ENCODE results near the gene TPCN1.

TPCN1 gene

GRCh38 chr12:113241191-113242025, 20.1 kb downstream of the TPCN1 start:
- peak; percentile 95 for DNase-seq (ENCODE audit: low read depth)

DNA sequence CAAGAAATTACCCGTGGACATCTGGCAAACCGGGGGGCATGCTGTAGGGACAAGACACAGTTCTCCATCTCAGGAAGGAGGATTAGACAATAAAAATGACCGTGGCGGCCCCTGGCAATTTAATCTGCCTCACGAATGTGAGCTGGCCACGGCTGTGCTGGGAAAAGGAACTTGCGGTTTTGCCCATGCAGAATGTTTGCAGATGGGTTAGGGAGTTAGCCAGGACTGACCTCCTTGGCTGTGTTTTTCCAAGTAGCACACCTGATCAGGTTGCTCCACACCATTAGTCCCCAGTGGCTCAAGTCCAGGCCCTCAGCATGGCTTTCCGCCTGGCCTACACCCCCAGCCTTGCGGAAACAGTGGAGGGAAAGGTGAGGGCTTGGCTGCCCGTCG, 20.8 kb downstream of the TPCN1 start:
- DNase-seq (ENCODE audit: low read depth): no peak

DNA sequence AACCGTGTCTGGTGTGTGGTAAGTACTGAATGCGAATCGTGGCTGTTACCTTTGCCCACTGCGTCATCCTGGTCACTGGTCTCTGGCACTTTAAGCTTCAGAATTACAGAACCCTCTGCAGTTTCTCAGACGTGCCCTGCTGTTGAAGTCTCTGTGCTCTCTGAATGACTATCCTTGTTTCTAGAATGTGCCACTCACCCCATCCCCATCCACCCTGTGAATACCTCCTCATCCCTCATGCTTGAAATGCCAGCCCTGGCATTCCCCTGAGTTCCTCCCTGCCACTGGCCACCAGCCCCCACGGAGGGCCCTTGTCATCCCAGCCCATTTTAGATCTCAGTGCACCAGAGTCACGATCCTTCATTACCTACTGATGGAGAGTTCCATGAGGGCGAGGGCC, 21.3 kb downstream of the TPCN1 start:
- DNase-seq (ENCODE audit: low read depth): no peak

- no peak for DNase-seq (ENCODE audit: low read depth)
Observed at GRCh38 chr12:113244047-113244460, 22.8 kb downstream of the TPCN1 start.

DNA sequence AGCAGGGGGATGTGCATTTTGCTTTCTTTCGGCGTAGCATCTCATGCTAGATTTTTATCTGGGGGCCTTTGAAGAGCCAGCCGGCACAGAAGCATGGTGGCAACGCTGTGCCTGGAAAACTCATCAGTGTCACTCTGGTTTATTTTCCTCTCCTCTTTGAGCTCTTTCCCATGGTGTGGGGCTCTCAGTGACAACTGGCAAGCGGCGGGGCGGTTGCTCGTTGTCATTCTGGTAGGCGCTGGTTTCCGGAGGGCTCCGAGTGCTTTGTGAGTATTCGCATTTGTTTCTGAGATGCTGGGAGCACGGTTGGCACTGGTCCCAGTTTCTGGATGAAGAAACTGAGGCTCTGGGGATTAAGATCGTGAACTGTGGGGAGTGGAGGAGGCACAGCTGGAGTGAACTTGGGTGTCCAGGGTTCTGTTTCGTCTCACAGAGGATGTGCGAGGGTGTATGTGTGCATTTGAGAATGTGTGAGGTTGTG, 23.3 kb downstream of the TPCN1 start:
- DNase-seq (ENCODE audit: low read depth): no peak

- no peak for DNase-seq (ENCODE audit: low read depth)
Observed at GRCh38 chr12:113245695-113246477, 24.6 kb downstream of the TPCN1 start.

GRCh38 chr12:113246478-113247122, 25.3 kb downstream of the TPCN1 start:
- DNase-seq (ENCODE audit: low read depth): no peak

- DNase-seq (ENCODE audit: low read depth): no peak
Observed at GRCh38 chr12:113247123-113248050, 26.1 kb downstream of the TPCN1 start.

- no peak for DNase-seq (ENCODE audit: low read depth)
Observed at GRCh38 chr12:113248051-113248825, 27.0 kb downstream of the TPCN1 start.

- DNase-seq (ENCODE audit: low read depth): no peak
Observed at GRCh38 chr12:113248842-113249435, 27.7 kb downstream of the TPCN1 start.

DNA sequence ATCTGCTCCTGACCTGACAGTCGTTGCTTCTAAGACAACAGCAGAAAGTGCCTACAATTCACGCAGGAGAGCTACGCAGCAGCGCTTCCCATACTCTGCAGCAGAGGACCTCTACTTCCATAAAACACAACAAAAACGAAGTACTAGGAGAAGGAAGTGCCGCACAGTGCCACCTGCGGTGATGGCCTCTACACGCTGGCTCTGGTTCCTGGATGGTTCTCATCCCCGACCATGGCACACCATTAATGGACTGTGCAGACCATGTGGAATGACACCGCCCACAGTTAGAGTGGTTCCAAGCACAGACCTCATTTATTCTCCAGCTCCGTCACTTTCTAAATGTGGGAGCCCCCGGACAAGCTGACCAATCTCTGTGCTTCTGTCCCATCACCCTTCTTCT, 28.3 kb downstream of the TPCN1 start:
- DNase-seq (ENCODE audit: low read depth): no peak

- DNase-seq (ENCODE audit: low read depth): no peak
Observed at GRCh38 chr12:113250045-113250444, 28.8 kb downstream of the TPCN1 start.

DNA sequence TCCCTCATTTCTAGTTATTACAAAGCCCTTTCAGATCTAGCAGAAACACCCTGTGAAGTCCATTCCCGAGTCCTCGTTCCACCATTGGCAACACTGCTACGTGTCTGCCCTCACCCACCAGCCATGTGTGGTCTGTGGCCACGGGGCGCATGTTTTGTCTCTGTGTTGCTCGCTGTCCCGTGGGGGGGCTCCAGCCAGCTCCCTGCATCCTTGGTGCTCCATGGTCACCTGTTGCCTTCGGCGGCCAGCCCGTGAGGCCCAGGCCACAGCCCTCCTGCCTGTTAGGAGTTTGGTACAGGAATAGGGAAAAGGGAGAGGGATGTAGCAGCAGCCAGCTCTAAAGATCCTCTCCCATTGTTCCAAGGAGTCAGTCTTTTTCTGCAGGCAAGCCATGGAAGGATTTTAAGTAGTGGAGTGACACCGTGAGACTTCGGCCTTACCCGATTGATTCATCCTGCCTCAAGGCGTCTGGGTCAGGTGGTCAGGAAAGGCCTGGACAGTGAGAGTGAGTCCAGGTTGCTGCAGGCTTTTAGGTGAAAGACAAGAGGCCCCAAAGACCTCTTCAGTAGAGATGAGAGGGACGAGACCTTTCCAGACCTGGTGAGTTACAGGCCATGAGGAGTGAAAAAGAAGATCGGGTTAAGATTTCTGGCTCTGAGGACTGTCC, 30.3 kb downstream of the TPCN1 start:
- DNase-seq (ENCODE audit: low read depth): no peak

DNA sequence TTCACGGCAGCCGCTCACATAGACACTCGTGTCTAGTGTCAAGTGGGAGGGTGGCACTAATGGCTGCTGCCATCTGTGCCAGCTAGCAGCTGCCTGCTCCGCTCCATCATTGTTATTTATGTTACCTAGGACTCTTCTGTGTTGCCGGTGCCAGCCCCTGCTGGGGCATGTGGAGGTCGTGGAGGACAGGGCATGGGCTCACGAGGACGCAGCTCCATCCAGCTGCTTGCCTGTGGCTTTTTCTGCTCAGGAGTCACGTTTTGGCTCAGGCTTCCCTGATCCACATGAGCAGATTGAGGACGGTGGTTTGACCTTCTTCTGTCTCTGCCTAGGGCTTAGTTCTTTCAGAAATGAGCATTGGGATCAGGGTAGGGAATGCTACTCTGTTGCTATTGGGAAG, 31.2 kb downstream of the TPCN1 start:
- no peak for DNase-seq (ENCODE audit: low read depth)

- no peak for DNase-seq (ENCODE audit: low read depth)
Observed at GRCh38 chr12:113253532-113254285, 32.4 kb downstream of the TPCN1 start.

GRCh38 chr12:113254298-113254697, 33.0 kb downstream of the TPCN1 start:
- DNase-seq (ENCODE audit: low read depth): no peak

DNA sequence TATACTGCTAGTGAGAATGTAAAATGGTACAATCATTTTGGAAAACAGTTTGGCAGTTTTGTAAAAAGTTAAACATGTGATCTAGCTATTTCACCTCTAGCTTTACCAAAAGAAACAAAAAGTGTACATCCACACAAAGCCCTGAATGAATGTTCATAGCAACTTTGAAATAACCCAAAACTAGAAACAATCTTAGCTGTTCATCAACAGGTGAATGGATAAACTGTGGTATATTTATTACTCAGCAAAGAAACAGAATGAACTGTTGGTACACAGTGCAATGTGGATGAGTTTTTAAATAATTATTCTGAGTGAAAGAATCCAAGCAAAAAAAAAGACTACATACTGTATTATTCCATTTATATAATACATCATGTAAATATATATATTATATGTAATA, 36.3 kb downstream of the TPCN1 start:
- DNase-seq (ENCODE audit: low read depth): no peak

- no peak for DNase-seq (ENCODE audit: low read depth)
Observed at GRCh38 chr12:113260127-113260526, 38.9 kb downstream of the TPCN1 start.

Measured in HS-5 (cell line).